ENCODE results near the gene TRAF4.

GRCh38 chr17:28714281-28714680, 29.5 kb upstream of the TRAF4 start:
- TF ChIP-seq EZH2 (IDR thresholded peaks at IDR 0.05; ENCODE audit: insufficient read depth, low read length) = no peak
- TF ChIP-seq, protein P1, sequence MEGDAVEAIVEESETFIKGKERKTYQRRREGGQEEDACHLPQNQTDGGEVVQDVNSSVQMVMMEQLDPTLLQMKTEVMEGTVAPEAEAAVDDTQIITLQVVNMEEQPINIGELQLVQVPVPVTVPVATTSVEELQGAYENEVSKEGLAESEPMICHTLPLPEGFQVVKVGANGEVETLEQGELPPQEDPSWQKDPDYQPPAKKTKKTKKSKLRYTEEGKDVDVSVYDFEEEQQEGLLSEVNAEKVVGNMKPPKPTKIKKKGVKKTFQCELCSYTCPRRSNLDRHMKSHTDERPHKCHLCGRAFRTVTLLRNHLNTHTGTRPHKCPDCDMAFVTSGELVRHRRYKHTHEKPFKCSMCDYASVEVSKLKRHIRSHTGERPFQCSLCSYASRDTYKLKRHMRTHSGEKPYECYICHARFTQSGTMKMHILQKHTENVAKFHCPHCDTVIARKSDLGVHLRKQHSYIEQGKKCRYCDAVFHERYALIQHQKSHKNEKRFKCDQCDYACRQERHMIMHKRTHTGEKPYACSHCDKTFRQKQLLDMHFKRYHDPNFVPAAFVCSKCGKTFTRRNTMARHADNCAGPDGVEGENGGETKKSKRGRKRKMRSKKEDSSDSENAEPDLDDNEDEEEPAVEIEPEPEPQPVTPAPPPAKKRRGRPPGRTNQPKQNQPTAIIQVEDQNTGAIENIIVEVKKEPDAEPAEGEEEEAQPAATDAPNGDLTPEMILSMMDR (IDR thresholded peaks at IDR 0.05; ENCODE audit: insufficient read depth, low read depth, low read length) = no peak
